B cell (primary cell): ENCODE results near the gene NDUFS6. TPM values are rescaled to one million over a fixed set of nuclear protein-coding genes. Genes with fewer than 3 reads are reported as not detected.

ENCODE experiments used
- ATAC-seq: fragments of 200-7000 bp; cut with Tn5 transposase; one replicate; pipeline ENCODE4 v1.10.0; 2021; ENCODE audit warnings: low read depth, mild to moderate bottlenecking, moderate number of reproducible peaks, moderate library complexity
- CTCF ChIA-PET: fragments of 350-600 bp; sonication (Branson Sonifier 250); formaldehyde crosslinking; loops from one replicate; lab custom pipeline; 2021; ENCODE audit warnings: antibody characterized with exemption, inconsistent platforms; lab: Charles Lee
- POLR2A ChIA-PET: fragments of 350-600 bp; sonication (Branson Sonifier 250); formaldehyde crosslinking; loops from one replicate; lab custom pipeline; 2021; ENCODE audit warnings: antibody characterized with exemption; lab: Charles Lee
- DNase-seq: peaks from one replicate; pipeline ENCODE4 v3.0.0; 2013
- H2AFZ ChIP-seq: 2 replicates; pipeline ENCODE4 v1.6.1; 2012; ENCODE audit warnings: mild to moderate bottlenecking, low read depth, low read length; ENCODE audit not compliant: insufficient read depth, poor library complexity, severe bottlenecking
- H3K27ac ChIP-seq, 2 donors: 1 replicate in 1 of 2; 2 replicates in 1 of 2; pipeline ENCODE4 v1.5.1; 2012 to 2013; ENCODE audit warnings: low read length in 2 of 2, mild to moderate bottlenecking in 2 of 2, moderate library complexity in 1 of 2
- H3K27me3 ChIP-seq, 4 experiments: fragments of 200-600 bp in 1 of 4; sonication (generic) in 1 of 4; replicated peaks in 1 of 4; 1 replicate in 2 of 4; 2 replicates in 2 of 4; pipeline versions ENCODE4 v1.6.1 to v1.7.0; 2013 to 2016; ENCODE audit warnings: low read length in 3 of 4, mild to moderate bottlenecking in 2 of 4, mixed read lengths in 1 of 4, moderate library complexity in 1 of 4; ENCODE audit not compliant: insufficient read depth in 4 of 4, control insufficient read depth in 3 of 4; ENCODE audit errors: control extremely low read depth in 1 of 4
- H3K36me3 ChIP-seq, 2 experiments: replicated peaks in 1 of 2; 1 replicate in 1 of 2; 2 replicates in 1 of 2; pipeline versions ENCODE4 v1.6.1 to v1.7.1; 2013; ENCODE audit warnings: low read length in 1 of 2; ENCODE audit not compliant: insufficient read depth in 2 of 2, control insufficient read depth in 1 of 2; ENCODE audit errors: control extremely low read depth in 1 of 2, extremely low read depth in 1 of 2
- H3K4me1 ChIP-seq, 2 donors: fragments of 200-600 bp in 1 of 2; sonication (generic) in 1 of 2; 1 replicate in 1 of 2; 2 replicates in 1 of 2; pipeline versions ENCODE4 v1.5.1 to v1.6.1; 2013 to 2017; ENCODE audit warnings: low read length in 2 of 2; ENCODE audit not compliant: control insufficient read depth in 2 of 2, insufficient read depth in 2 of 2
- H3K4me2 ChIP-seq: replicated peaks from 2 replicates; pipeline ENCODE3; 2012; ENCODE audit warnings: mild to moderate bottlenecking, low read depth, low read length; ENCODE audit not compliant: poor library complexity, severe bottlenecking
- H3K4me3 ChIP-seq, 5 experiments: fragments of 200-600 bp in 1 of 5; sonication (generic) in 1 of 5; 1 replicate in 3 of 5; 2 replicates in 2 of 5; pipeline versions ENCODE4 v1.5.1 to v1.7.0; 2011 to 2016; ENCODE audit warnings: low read length in 4 of 5, mild to moderate bottlenecking in 4 of 5, low read depth in 2 of 5, control low read depth in 1 of 5, moderate library complexity in 1 of 5; ENCODE audit not compliant: insufficient read depth in 1 of 5; ENCODE audit errors: control extremely low read depth in 1 of 5, extremely low read depth in 1 of 5
- H3K79me2 ChIP-seq: fragments of 200-600 bp; sonication (generic); one replicate; pipeline ENCODE4 v1.6.0; 2016; ENCODE audit warnings: low read length; ENCODE audit not compliant: control insufficient read depth, insufficient read depth
- H3K9ac ChIP-seq: fragments of 200-600 bp; sonication (generic); 2 replicates; pipeline ENCODE4 v1.6.1; 2017; ENCODE audit warnings: mild to moderate bottlenecking, low read length, moderate library complexity
- H3K9me3 ChIP-seq, 3 donors: one replicate each; pipeline versions ENCODE4 v1.6.1 to v1.7.1; 2013; ENCODE audit warnings: low read length in 2 of 3; ENCODE audit not compliant: control insufficient read depth in 2 of 3, insufficient read depth in 1 of 3; ENCODE audit errors: control extremely low read depth in 1 of 3
- H4K20me1 ChIP-seq: 2 replicates; pipeline ENCODE4 v1.6.0; 2012; ENCODE audit warnings: mild to moderate bottlenecking, low read length; ENCODE audit not compliant: insufficient read depth, control insufficient read depth, poor library complexity, severe bottlenecking
- H3K27ac Mint-ChIP-seq: one replicate; pipeline ENCODE4 v1.8.0; 2021; ENCODE audit warnings: mixed read lengths
- H3K27me3 Mint-ChIP-seq: one replicate; pipeline ENCODE4 v1.8.0; 2021; ENCODE audit warnings: mixed read lengths
- H3K4me1 Mint-ChIP-seq: one replicate; pipeline ENCODE4 v1.8.0; 2021; ENCODE audit warnings: mixed read lengths
- H3K4me3 Mint-ChIP-seq: one replicate; pipeline ENCODE4 v1.8.0; 2021; ENCODE audit warnings: mixed read lengths
- H3K9me3 Mint-ChIP-seq: one replicate; pipeline ENCODE4 v1.8.0; 2022; ENCODE audit warnings: mixed read lengths; ENCODE audit not compliant: insufficient read depth
- CTCF ChIP-seq: fragments of 200-600 bp; IDR thresholded peaks from one replicate; pipeline ENCODE4 v1.8.0; 2022; ENCODE audit warnings: antibody characterized with exemption, mild to moderate bottlenecking
- EZH2 ChIP-seq: IDR thresholded peaks from 2 replicates; pipeline ENCODE4 v1.6.1; 2012; ENCODE audit warnings: borderline replicate concordance, low read depth, mild to moderate bottlenecking, moderate library complexity, low read length; ENCODE audit not compliant: insufficient read depth, poor library complexity, severe bottlenecking
- WGBS: methylation state at CpG from one replicate; pipeline ENCODE4 v1.1.5; 2013; ENCODE audit warnings: missing lambda C conversion rate; ENCODE audit not compliant: insufficient coverage; 5-methylcytosine and 5-hydroxymethylcytosine counted together
- intact Hi-C: fragments of 100-400 bp; cut with micrococcal nuclease; formaldehyde crosslinking; loops from one replicate; pipeline ENCODE4 v1.10.0; 2022
- polyA plus RNA-seq: library from polyadenylated mRNA; depleted of rRNA; stranded (reverse); fragments of >200 nt; gene quantifications from 2 replicates; pipeline ENCODE4 v1.2.3, GENCODE V29; 2012
- total RNA-seq, 2 donors: library from RNA; stranded (reverse); fragments of 120-200 nt in 1 of 2; gene quantifications; 1 replicate in 1 of 2; 2 replicates in 1 of 2; pipeline versions ENCODE4 v1.2.3 to v1.2.4, GENCODE V29; 2013 to 2022

NDUFS6 gene
- total and polyA plus RNA-seq, 2 donors (not counting 1 experiment from before 2014, with no cell fraction given) = 16.9 to 18.0 TPM

- H3K9ac ChIP-seq = no peak overlapping the region
- no peak overlapping the region for H3K4me3 ChIP-seq
- POLR2A ChIA-PET = no interaction called here
- intact Hi-C loops = no loop called here
- H3K4me1 ChIP-seq = peaks cover 5 to 12% of the 10 kb centered on the region in 2 donors
- no peak for ATAC-seq
- no peak overlapping the region for H2AFZ ChIP-seq
- H3K79me2 ChIP-seq = no peaks in the 10 kb centered on the region
- no peaks in the 10 kb centered on the region for H3K9me3 Mint-ChIP-seq
- no peak overlapping the region for H3K4me3 Mint-ChIP-seq
- peaks cover 15% of the 10 kb centered on the region for H3K4me1 Mint-ChIP-seq
- no peak overlapping the region for H3K27ac ChIP-seq
- peaks cover 0 to 3% (median 0%) of the 10 kb centered on the region in 3 donors for H3K9me3 ChIP-seq
- no peaks in the 10 kb centered on the region for H4K20me1 ChIP-seq
- no peak overlapping the region for H3K27ac Mint-ChIP-seq
- DNase-seq = no peak
- no peak overlapping the region for H3K4me2 ChIP-seq
- WGBS = 91% methylated on average over 10 of the region's 12 CpGs
- peaks cover 0 to 8% (median 0%) of the 10 kb centered on the region in 4 experiments for H3K27me3 ChIP-seq
- CTCF ChIA-PET = no interaction called here
- H3K27me3 Mint-ChIP-seq = peaks cover 13% of the 10 kb centered on the region
- H3K36me3 ChIP-seq = no peaks in the 10 kb centered on the region
- TF ChIP-seq CTCF = no peak
- no peak for TF ChIP-seq EZH2
These were observed 13.6 kb upstream of the NDUFS6 start for GRCh38 chr5:1787472-1788047.

- H3K36me3 ChIP-seq = no peaks in the 10 kb centered on the region
- H3K4me2 ChIP-seq = no peak overlapping the region
- H3K4me1 Mint-ChIP-seq = peaks cover 16% of the 10 kb centered on the region
- no peak overlapping the region for H3K4me3 ChIP-seq
- TF ChIP-seq EZH2 = no peak
- H3K9ac ChIP-seq = no peak overlapping the region
- peaks cover 12% of the 10 kb centered on the region for H3K27me3 Mint-ChIP-seq
- ChIA-PET POLR2A (no interaction called here), CTCF (no interaction called here)
- H3K27me3 ChIP-seq = peaks cover 0 to 8% (median 0%) of the 10 kb centered on the region in 4 experiments
- H3K9me3 Mint-ChIP-seq = no peaks in the 10 kb centered on the region
- WGBS = 100% methylated on average over 1 of the region's 7 CpGs
- no peak for DNase-seq
- peaks cover 0 to 3% (median 0%) of the 10 kb centered on the region in 3 donors for H3K9me3 ChIP-seq
- intact Hi-C loops = no loop called here
- H3K4me3 Mint-ChIP-seq = no peak overlapping the region
- peaks cover 0 to 12% of the 10 kb centered on the region in 2 donors for H3K4me1 ChIP-seq
- no peaks in the 10 kb centered on the region for H3K79me2 ChIP-seq
- no peak overlapping the region for H3K27ac Mint-ChIP-seq
- no peak for ATAC-seq
- H2AFZ ChIP-seq = no peak overlapping the region
- H3K27ac ChIP-seq = no peak overlapping the region
- H4K20me1 ChIP-seq = no peaks in the 10 kb centered on the region
These were observed 13.0 kb upstream of the NDUFS6 start for GRCh38 chr5:1788200-1788599.
